GM21717 (cell line): ENCODE measurements around the gene SP140.
"Not testable (repeated sequence)": the region's sequence is repeated elsewhere in the genome, so short reads cannot be mapped to it uniquely, and the experiment has no call there.

Experiments used
- ATAC-seq: cut with Tn5 transposase; IDR thresholded peaks from one replicate; pipeline ENCODE4 v1.9.1; 2021; ENCODE audit warnings: mild to moderate bottlenecking, moderate library complexity; ENCODE audit not compliant: unreplicated experiment

Gene SP140

GRCh38 chr2:230282936-230283335 is 57.4 kb downstream of the SP140 start:
- no peak for ATAC-seq

- no peak for ATAC-seq
Observed at GRCh38 chr2:230286048-230286447, 60.5 kb downstream of the SP140 start.

- ATAC-seq: not testable (repeated sequence)
Observed at GRCh38 chr2:230289311-230289710, 63.8 kb downstream of the SP140 start.

- no peak for ATAC-seq
Observed at GRCh38 chr2:230295192-230295591, 69.7 kb downstream of the SP140 start.

GRCh38 chr2:230296917-230297316 is 71.4 kb downstream of the SP140 start:
- ATAC-seq: no peak

- ATAC-seq: no peak
Observed at GRCh38 chr2:230299618-230300017, 74.1 kb downstream of the SP140 start.

- no peak for ATAC-seq
Observed at GRCh38 chr2:230305416-230306275, 80.1 kb downstream of the SP140 start.

GRCh38 chr2:230306474-230306873 is 80.9 kb downstream of the SP140 start:
- ATAC-seq: no peak

- no peak for ATAC-seq
Observed at GRCh38 chr2:230307485-230307884, 81.9 kb downstream of the SP140 start.

GRCh38 chr2:230308402-230309000 is 83.0 kb downstream of the SP140 start:
- ATAC-seq: no peak

GRCh38 chr2:230310792-230311191 is 85.3 kb downstream of the SP140 start:
- ATAC-seq: not testable (repeated sequence)

GRCh38 chr2:230311634-230312033 is 86.1 kb downstream of the SP140 start:
- ATAC-seq: not testable (repeated sequence)

- no peak for ATAC-seq
Observed at GRCh38 chr2:230312638-230313037, 87.1 kb downstream of the SP140 start.

GRCh38 chr2:230317366-230317765 is 91.8 kb downstream of the SP140 start:
- ATAC-seq: no peak

GRCh38 chr2:230318190-230319121 is 92.9 kb downstream of the SP140 start:
- ATAC-seq: peak; percentile 35

GRCh38 chr2:230319211-230319862 is 93.8 kb downstream of the SP140 start:
- peak; percentile 84 for ATAC-seq

GRCh38 chr2:230321031-230321430 is 95.5 kb downstream of the SP140 start:
- ATAC-seq: no peak

GRCh38 chr2:230322561-230323384 is 97.2 kb downstream of the SP140 start:
- ATAC-seq: no peak

- no peak for ATAC-seq
Observed at GRCh38 chr2:230323385-230324106, 98.0 kb downstream of the SP140 start.
